RWPE1 (cell line): Measurements from ENCODE around the gene KLHL6.

Source experiments
- CTCF ChIA-PET: fragments of 350-600 bp; sonication (Branson Sonifier 250); formaldehyde crosslinking; extraction: SDS; loops from one replicate; lab custom pipeline; 2021; lab: Yijun Ruan, JAX
- POLR2A ChIA-PET: fragments of 400-600 bp; formaldehyde crosslinking; extraction: SDS; loops from one replicate; lab custom pipeline; 2020; ENCODE audit warnings: antibody characterized with exemption; ENCODE audit not compliant: low non-redundant PET; lab: Yijun Ruan, JAX
- DNase-seq: peaks from one replicate; pipeline ENCODE4 v3.0.0; 2012; ENCODE audit warnings: low spot score
- H3K27ac ChIP-seq: fragments of 450-650 bp; 2 replicates; pipeline ENCODE4 v1.5.1; 2017
- TF ChIP-seq, protein P1 (sequence below): fragments of 450-650 bp; conservative IDR thresholded peaks from 2 replicates; pipeline ENCODE4 v1.5.1; 2017; ENCODE audit warnings: low read depth, mild to moderate bottlenecking

The KLHL6 gene

GRCh38 chr3:183439515-183439914, 116.0 kb downstream of the KLHL6 start:
- POLR2A ChIA-PET, result no interaction called here
- no peak overlapping the region for H3K27ac ChIP-seq
- TF ChIP-seq, protein P1, sequence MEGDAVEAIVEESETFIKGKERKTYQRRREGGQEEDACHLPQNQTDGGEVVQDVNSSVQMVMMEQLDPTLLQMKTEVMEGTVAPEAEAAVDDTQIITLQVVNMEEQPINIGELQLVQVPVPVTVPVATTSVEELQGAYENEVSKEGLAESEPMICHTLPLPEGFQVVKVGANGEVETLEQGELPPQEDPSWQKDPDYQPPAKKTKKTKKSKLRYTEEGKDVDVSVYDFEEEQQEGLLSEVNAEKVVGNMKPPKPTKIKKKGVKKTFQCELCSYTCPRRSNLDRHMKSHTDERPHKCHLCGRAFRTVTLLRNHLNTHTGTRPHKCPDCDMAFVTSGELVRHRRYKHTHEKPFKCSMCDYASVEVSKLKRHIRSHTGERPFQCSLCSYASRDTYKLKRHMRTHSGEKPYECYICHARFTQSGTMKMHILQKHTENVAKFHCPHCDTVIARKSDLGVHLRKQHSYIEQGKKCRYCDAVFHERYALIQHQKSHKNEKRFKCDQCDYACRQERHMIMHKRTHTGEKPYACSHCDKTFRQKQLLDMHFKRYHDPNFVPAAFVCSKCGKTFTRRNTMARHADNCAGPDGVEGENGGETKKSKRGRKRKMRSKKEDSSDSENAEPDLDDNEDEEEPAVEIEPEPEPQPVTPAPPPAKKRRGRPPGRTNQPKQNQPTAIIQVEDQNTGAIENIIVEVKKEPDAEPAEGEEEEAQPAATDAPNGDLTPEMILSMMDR, result no peak
- no peak for DNase-seq
- CTCF ChIA-PET, result interaction anchor here (0.6 kb wide), 1 partner anchor 40 kb away, joined by 3 read pairs; no protein-coding TSS in a partner anchor

DNA sequence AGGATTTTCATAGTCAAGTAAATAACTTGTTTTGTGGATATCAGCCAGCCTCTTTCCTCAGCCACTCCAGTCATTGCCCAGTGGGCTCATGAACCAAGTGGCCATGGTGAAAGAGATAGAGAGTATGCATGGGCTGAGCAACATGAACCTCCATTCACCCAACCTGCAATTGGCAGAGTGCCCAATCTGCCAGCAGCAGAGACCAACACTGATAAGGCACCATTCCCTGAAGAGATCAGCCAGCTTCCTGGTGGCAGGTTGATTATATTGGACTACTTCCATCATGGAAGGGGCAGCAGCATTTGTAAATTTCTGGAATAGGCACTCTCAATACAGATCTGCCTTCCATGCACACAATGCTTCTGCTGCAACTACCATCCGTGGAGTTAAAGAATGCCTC, 116.8 kb downstream of the KLHL6 start:
- POLR2A ChIA-PET, result no interaction called here
- CTCF ChIA-PET, result interaction anchor here (1.3 kb wide), 1 partner anchor 11 kb away, joined by 4 read pairs; no protein-coding TSS in a partner anchor
- no peak for DNase-seq
- H3K27ac ChIP-seq, result no peak overlapping the region
- TF ChIP-seq, protein P1, result no peak

- TF ChIP-seq, protein P1, result no peak
- no peak overlapping the region for H3K27ac ChIP-seq
- ChIA-PET CTCF (interaction anchor here (0.6 to 1.3 kb wide), 2 partner anchors 10 to 692 kb away, joined by 3 to 4 read pairs; no protein-coding TSS in a partner anchor), POLR2A (no interaction called here)
- no peak for DNase-seq
These were observed 117.6 kb downstream of the KLHL6 start for GRCh38 chr3:183437666-183438564.
